SHP77 (cell line): ENCODE results near the gene CCDC40.

ENCODE experiments used
- DNase-seq, 2 experiments: peaks; one replicate each; lab custom pipeline; 2025; lab: John Stamatoyannopoulos, UW

CCDC40 gene

GRCh38 chr17:80141463-80142165 lies 105.2 kb downstream of the CCDC40 start:
- DNase-seq = no peak

DNA sequence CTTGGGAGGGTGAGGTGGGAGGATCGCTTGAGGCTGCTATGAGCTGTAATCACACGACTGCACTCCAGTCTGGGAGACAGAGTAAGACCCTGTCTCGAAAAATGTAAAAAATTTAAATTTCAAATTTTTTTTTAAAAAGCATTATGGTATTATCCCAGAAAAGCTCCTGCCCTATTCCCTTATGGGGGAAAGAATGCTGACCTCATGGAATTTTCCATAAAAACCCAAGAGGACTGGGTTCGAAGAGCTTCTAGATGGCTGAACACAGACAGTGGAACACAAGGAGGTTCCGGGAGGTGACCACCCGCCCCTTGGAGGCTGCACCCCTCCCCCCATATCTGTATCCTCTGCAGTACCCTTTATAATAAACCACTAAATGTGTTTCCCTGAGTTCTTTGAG lies 106.5 kb downstream of the CCDC40 start:
- no peak for DNase-seq

GRCh38 chr17:80145076-80146075 lies 108.9 kb downstream of the CCDC40 start:
- DNase-seq = no peak

DNA sequence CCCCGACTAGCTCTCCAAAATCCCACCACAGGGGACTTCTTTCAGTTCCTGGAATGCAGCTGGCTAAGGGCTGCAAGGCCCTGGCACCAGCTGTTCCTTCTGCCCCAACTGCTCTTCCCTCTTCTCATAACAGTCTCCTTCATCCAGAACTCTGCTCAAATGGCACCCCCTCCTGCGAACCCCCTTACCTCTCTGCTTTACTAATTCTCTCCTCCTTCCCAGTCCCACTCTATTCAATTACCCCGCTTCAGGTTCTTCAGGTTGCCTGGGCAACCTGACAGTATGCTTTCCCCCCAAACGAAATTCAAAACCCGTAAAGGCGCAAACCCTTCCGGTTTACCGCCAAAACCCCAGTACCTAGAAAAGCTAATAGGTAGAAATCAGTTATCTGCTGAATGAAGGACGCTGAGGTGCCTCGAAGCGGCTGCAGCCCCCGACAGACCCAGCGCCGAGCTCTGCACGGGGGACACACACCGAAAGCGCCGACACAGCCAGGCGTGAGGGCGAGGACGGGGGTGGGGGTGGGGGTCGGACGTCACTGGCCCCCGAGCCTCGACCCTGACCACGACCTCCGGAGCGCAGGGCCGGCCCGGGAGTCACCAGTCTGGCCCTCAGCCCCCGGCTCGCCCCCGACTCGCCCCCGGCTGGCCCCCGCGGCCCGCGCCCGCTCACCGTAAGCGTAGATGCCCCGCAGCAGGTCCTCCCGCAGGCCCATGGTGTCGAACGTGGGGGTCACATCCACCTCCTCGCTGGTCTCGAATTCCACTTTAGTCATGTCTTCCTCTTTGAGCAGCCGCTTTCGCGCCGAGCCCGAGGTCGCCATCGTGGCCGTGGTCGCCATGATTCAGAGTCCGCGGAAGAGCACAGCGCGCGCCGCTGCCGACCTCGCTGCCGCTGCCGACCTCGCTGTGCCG lies 109.9 kb downstream of the CCDC40 start:
- DNase-seq = peak in 1 of 2 experiments; percentile 23

DNA sequence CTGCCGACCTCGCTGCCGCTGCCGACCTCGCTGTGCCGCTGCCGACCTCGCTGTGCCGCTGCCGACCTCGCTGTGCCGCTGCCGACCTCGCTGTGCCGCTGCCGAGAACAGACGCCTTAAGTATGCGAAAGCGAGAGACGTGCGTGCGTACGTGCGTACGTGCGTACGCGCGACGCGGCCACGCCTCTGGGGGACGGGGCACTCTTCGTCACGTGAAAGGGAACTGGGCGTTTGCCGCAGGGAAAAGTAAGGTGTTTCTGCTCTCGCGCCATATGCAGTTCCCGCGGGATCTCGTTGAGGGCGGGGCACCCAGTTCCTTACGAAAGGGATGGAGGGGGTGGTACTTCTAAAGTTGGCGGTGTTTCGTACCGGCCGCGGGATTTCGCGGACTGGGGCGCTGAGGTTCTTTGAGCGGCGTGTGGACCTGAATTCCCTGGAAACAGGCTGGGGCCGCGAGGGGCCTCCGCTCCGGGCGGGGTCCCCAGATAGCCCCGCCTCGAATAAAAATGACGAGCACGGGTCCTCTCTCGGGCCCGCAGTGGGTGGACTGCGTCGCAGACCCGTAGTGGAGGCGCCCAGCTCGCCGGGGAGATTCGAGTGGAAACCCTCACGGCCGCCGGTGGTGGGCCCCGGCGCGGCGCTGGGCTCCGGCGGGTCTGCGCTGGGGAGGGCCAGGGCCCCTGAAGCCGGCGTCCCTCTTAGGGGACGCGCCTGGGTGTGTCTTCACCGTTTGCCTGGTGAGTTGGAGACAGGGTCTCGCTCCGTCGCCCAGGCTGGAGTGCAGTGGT lies 110.8 kb downstream of the CCDC40 start, which contains the start of gene EIF4A3:
TSS of gene EIF4A3 (minus strand) at position 94 of the 788 bp plus-strand sequence. CDS start 167 bp downstream, outside the sequence.
- DNase-seq = peak; percentile 100
